CD14-positive monocyte (primary cell): Measurements from ENCODE around the gene PUM1. TPM values are rescaled to one million over a fixed set of nuclear protein-coding genes. Genes with fewer than 3 reads are reported as not detected.

Experiments used
- DNase-seq, 3 donors: peaks; one replicate each; pipeline ENCODE4 v3.0.0-alpha.2; 2011 to 2022
- H2AFZ ChIP-seq: 2 replicates; pipeline ENCODE4 v1.6.0; 2012; ENCODE audit warnings: mild to moderate bottlenecking, low read depth, low read length, inconsistent platforms; ENCODE audit not compliant: insufficient read depth, poor library complexity, severe bottlenecking
- H3K27ac ChIP-seq, 2 donors: 1 replicate in 1 of 2; 2 replicates in 1 of 2; pipeline ENCODE4 v1.5.1; 2012 to 2013; ENCODE audit warnings: low read length in 2 of 2, control low read depth in 1 of 2, inconsistent platforms in 1 of 2, low read depth in 1 of 2, mild to moderate bottlenecking in 1 of 2
- H3K27me3 ChIP-seq, 2 donors: one replicate each; pipeline versions ENCODE4 v1.6.0 to v1.6.1; 2011 to 2013; ENCODE audit warnings: low read length in 2 of 2; ENCODE audit not compliant: control insufficient read depth in 2 of 2, insufficient read depth in 2 of 2
- H3K36me3 ChIP-seq, 2 donors: replicated peaks in 1 of 2; 1 replicate in 1 of 2; 2 replicates in 1 of 2; pipeline versions ENCODE4 v1.5.1 to v1.6.1; 2012 to 2013; ENCODE audit warnings: low read length in 2 of 2, control low read depth in 1 of 2, inconsistent platforms in 1 of 2, mild to moderate bottlenecking in 1 of 2; ENCODE audit not compliant: insufficient read depth in 2 of 2, control insufficient read depth in 1 of 2
- H3K4me1 ChIP-seq, 2 donors: 1 replicate in 1 of 2; 2 replicates in 1 of 2; pipeline versions ENCODE4 v1.5.1 to v1.6.1; 2012 to 2013; ENCODE audit warnings: low read length in 2 of 2, control low read depth in 1 of 2, inconsistent platforms in 1 of 2, mild to moderate bottlenecking in 1 of 2, moderate library complexity in 1 of 2; ENCODE audit not compliant: insufficient read depth in 2 of 2, control insufficient read depth in 1 of 2
- H3K4me2 ChIP-seq: replicated peaks from 2 replicates; pipeline ENCODE3; 2012; ENCODE audit warnings: low read length, moderate library complexity, mild to moderate bottlenecking; ENCODE audit not compliant: poor library complexity, severe bottlenecking; ENCODE audit errors: extremely low read depth
- H3K4me3 ChIP-seq, 3 experiments: fragments of 200-600 bp in 1 of 3; sonication (generic) in 1 of 3; replicated peaks in 1 of 3; 1 replicate in 2 of 3; 2 replicates in 1 of 3; pipeline ENCODE4 v1.5.1; 2011 to 2013; ENCODE audit warnings: low read length in 3 of 3, mild to moderate bottlenecking in 3 of 3, control low read depth in 2 of 3, low read depth in 2 of 3, inconsistent platforms in 1 of 3, moderate library complexity in 1 of 3
- H3K79me2 ChIP-seq: 2 replicates; pipeline ENCODE4 v1.6.0; 2012; ENCODE audit warnings: mild to moderate bottlenecking, control low read depth, inconsistent platforms, low read length, moderate library complexity; ENCODE audit not compliant: insufficient read depth
- H3K9ac ChIP-seq: 2 replicates; pipeline ENCODE4 v1.6.0; 2017; ENCODE audit warnings: low read length, mild to moderate bottlenecking; ENCODE audit not compliant: insufficient read depth, poor library complexity, severe bottlenecking
- H3K9me3 ChIP-seq, 2 donors: replicated peaks in 1 of 2; 1 replicate in 1 of 2; 2 replicates in 1 of 2; pipeline versions ENCODE4 v1.5.1 to v1.6.1; 2012 to 2013; ENCODE audit warnings: low read length in 2 of 2, control low read depth in 1 of 2; ENCODE audit not compliant: control insufficient read depth in 1 of 2, insufficient read depth in 1 of 2
- H4K20me1 ChIP-seq: 2 replicates; pipeline ENCODE4 v1.6.0; 2012; ENCODE audit warnings: mild to moderate bottlenecking, low read length, control low read depth, moderate library complexity; ENCODE audit not compliant: insufficient read depth
- H3K27ac Mint-ChIP-seq, 7 donors: one replicate each; pipeline ENCODE4 v1.8.0; 2020; ENCODE audit warnings: mild to moderate bottlenecking in 7 of 7, mixed read lengths in 7 of 7, moderate library complexity in 6 of 7, inconsistent platforms in 2 of 7
- H3K27me3 Mint-ChIP-seq, 3 donors: one replicate each; pipeline ENCODE4 v1.8.0; 2021 to 2022; ENCODE audit warnings: low read depth in 3 of 3, mild to moderate bottlenecking in 3 of 3, mixed read lengths in 3 of 3, moderate library complexity in 3 of 3, inconsistent platforms in 1 of 3
- H3K36me3 Mint-ChIP-seq, 2 donors: one replicate each; pipeline ENCODE4 v1.8.0; 2020; ENCODE audit warnings: mixed read lengths in 2 of 2, inconsistent platforms in 1 of 2, mild to moderate bottlenecking in 1 of 2
- H3K4me1 Mint-ChIP-seq: one replicate; pipeline ENCODE4 v1.8.0; 2020; ENCODE audit warnings: mild to moderate bottlenecking, mixed read lengths
- H3K4me3 Mint-ChIP-seq, 2 donors: one replicate each; pipeline ENCODE4 v1.8.0; 2020; ENCODE audit warnings: mild to moderate bottlenecking in 2 of 2, mixed read lengths in 2 of 2, moderate library complexity in 1 of 2
- H3K9me3 Mint-ChIP-seq, 7 donors: one replicate each; pipeline ENCODE4 v1.8.0; 2020 to 2022; ENCODE audit warnings: mixed read lengths in 7 of 7, mild to moderate bottlenecking in 6 of 7, moderate library complexity in 6 of 7, inconsistent platforms in 2 of 7
- CTCF ChIP-seq: fragments of 200-600 bp; IDR thresholded peaks from one replicate; pipeline ENCODE4 v1.8.0; 2022; ENCODE audit warnings: antibody characterized with exemption, mild to moderate bottlenecking
- WGBS: methylation state at CpG from one replicate; pipeline ENCODE4 v1.1.5; 2013; ENCODE audit warnings: missing lambda C conversion rate; ENCODE audit not compliant: insufficient coverage; 5-methylcytosine and 5-hydroxymethylcytosine counted together
- intact Hi-C, 2 donors: fragments of 100-400 bp; cut with micrococcal nuclease; formaldehyde crosslinking; loops; one replicate each; pipeline versions ENCODE4 v1.15.0 to v1.15.1; 2023
- polyA plus RNA-seq, 3 donors: library from polyadenylated mRNA; depleted of rRNA in 1 of 3; unstranded in 2 of 3; stranded (reverse) in 1 of 3; fragments of 300-500 nt in 2 of 3; fragments of >200 nt in 1 of 3; fragmentation: Illumina TruSeq in 2 of 3; gene quantifications; 1 replicate in 2 of 3; 2 replicates in 1 of 3; pipeline ENCODE4 v1.2.3, GENCODE V29; 2012 to 2021

The PUM1 gene
- polyA plus RNA-seq, 3 donors: 55.0 to 86.1 (median 62.4) TPM

GRCh38 chr1:30892671-30893073 is 172.8 kb downstream of the PUM1 start:
- intact Hi-C loops: no loop called here
- no peaks in the 10 kb centered on the region for H3K9me3 ChIP-seq
- 93% methylated on average over 3 of the region's 6 CpGs for WGBS
- Mint-ChIP-seq H3K27me3 (peaks cover 36 to 65% (median 50%) of the 10 kb centered on the region in 3 donors), H3K4me1 (peaks cover 18% of the 10 kb centered on the region), H3K4me3 (no peak overlapping the region), H3K36me3 (no peaks in the 10 kb centered on the region), H3K9me3 (peaks cover 0 to 2% (median 0%) of the 10 kb centered on the region in 7 donors), H3K27ac (peak overlapping the region in 1 of 7 donors; percentile 70)
- no peak overlapping the region for H3K4me2 ChIP-seq
- H3K9ac ChIP-seq: no peak overlapping the region
- TF ChIP-seq CTCF: no peak
- no peak overlapping the region for H2AFZ ChIP-seq
- peaks cover 0 to 22% of the 10 kb centered on the region in 2 donors for H3K27me3 ChIP-seq
- no peaks in the 10 kb centered on the region for H3K79me2 ChIP-seq
- H3K4me3 ChIP-seq: no peak overlapping the region
- no peaks in the 10 kb centered on the region for H3K36me3 ChIP-seq
- no peak overlapping the region for H3K27ac ChIP-seq
- peaks cover 11 to 15% of the 10 kb centered on the region in 2 donors for H3K4me1 ChIP-seq
- DNase-seq: no peak
- peaks cover 5% of the 10 kb centered on the region for H4K20me1 ChIP-seq

- Histone ChIP-seq H3K4me1 (peaks cover 11 to 15% of the 10 kb centered on the region in 2 donors), H3K36me3 (no peaks in the 10 kb centered on the region), H3K27me3 (peaks cover 0 to 30% of the 10 kb centered on the region in 2 donors), H3K4me2 (no peak overlapping the region), H3K9me3 (no peaks in the 10 kb centered on the region), H3K9ac (no peak overlapping the region), H3K27ac (no peak overlapping the region), H3K4me3 (no peak overlapping the region), H3K79me2 (no peaks in the 10 kb centered on the region), H4K20me1 (peaks cover 5% of the 10 kb centered on the region), H2AFZ (no peak overlapping the region)
- H3K4me1 Mint-ChIP-seq: peaks cover 18% of the 10 kb centered on the region
- 84% methylated on average over 5 of the region's 5 CpGs for WGBS
- no peak overlapping the region for H3K4me3 Mint-ChIP-seq
- no peak for DNase-seq
- no peak overlapping the region for H3K27ac Mint-ChIP-seq
- H3K27me3 Mint-ChIP-seq: peaks cover 36 to 68% (median 51%) of the 10 kb centered on the region in 3 donors
- H3K9me3 Mint-ChIP-seq: peaks cover 0 to 4% (median 0%) of the 10 kb centered on the region in 7 donors
- no peak for TF ChIP-seq CTCF
- intact Hi-C loops: no loop called here
- H3K36me3 Mint-ChIP-seq: no peaks in the 10 kb centered on the region
Measured at GRCh38 chr1:30891227-30891552, 174.3 kb downstream of the PUM1 start.
